ENCODE data around the gene OXTR.

The OXTR gene

DNA sequence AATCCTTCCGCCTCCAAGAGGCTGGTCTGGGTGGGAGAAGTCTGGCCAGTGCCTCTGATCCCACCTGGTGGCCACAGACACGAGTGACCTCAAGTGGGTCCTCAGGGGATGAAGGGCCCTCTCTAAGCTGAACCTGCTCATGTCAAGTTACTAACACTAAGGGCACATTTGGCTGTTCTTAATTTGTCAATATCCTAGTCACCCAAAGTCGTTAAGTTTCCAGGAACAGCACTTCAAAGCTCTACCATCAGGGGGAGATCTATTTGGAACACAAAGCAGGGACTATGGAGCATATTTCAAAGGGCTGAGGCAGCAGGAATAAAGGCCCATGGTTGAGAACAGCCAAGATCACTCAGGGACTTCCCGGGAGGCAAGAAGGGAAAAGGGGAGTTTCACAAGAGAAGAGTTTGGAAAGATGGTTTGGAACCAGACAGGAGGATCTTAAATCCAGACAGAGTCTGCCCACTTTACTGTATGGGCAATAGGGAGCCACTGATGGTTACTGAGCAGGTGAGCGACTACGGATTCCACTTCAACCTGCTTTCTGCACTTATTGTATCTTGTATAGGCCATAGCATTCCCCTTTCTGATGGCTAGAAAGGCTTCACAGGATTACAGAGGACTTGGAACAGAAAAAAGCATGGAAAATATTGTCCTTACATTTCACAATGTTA, 13.7 kb downstream of the OXTR start:
- no peaks in the 10 kb centered on the region for H4K20me1 ChIP-seq (ENCODE audit: insufficient read depth)
- no peak overlapping the region for H3K4me3 ChIP-seq (IDR thresholded peaks at IDR 0.05; ENCODE audit: insufficient read depth, low read depth, low read length)
- no peaks in the 10 kb centered on the region for H3K36me3 ChIP-seq (ENCODE audit: insufficient read depth)
- H3K27ac ChIP-seq = no peak overlapping the region
- no peak overlapping the region for H3K9ac ChIP-seq
- TF ChIP-seq, protein P1, sequence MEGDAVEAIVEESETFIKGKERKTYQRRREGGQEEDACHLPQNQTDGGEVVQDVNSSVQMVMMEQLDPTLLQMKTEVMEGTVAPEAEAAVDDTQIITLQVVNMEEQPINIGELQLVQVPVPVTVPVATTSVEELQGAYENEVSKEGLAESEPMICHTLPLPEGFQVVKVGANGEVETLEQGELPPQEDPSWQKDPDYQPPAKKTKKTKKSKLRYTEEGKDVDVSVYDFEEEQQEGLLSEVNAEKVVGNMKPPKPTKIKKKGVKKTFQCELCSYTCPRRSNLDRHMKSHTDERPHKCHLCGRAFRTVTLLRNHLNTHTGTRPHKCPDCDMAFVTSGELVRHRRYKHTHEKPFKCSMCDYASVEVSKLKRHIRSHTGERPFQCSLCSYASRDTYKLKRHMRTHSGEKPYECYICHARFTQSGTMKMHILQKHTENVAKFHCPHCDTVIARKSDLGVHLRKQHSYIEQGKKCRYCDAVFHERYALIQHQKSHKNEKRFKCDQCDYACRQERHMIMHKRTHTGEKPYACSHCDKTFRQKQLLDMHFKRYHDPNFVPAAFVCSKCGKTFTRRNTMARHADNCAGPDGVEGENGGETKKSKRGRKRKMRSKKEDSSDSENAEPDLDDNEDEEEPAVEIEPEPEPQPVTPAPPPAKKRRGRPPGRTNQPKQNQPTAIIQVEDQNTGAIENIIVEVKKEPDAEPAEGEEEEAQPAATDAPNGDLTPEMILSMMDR (conservative IDR thresholded peaks at IDR 0.05; ENCODE audit: low read depth, low read length) = no peak
- H3K27me3 ChIP-seq (ENCODE audit: insufficient read depth, low read depth) = no peaks in the 10 kb centered on the region
- H3K4me2 ChIP-seq = no peak overlapping the region
- H2AFZ ChIP-seq (ENCODE audit: low read depth) = no peak overlapping the region
- H3K79me2 ChIP-seq (ENCODE audit: insufficient read depth, low read depth) = no peaks in the 10 kb centered on the region
- H3K4me1 ChIP-seq (ENCODE audit: low read depth, poor library complexity, severe bottlenecking) = no peaks in the 10 kb centered on the region

DNA sequence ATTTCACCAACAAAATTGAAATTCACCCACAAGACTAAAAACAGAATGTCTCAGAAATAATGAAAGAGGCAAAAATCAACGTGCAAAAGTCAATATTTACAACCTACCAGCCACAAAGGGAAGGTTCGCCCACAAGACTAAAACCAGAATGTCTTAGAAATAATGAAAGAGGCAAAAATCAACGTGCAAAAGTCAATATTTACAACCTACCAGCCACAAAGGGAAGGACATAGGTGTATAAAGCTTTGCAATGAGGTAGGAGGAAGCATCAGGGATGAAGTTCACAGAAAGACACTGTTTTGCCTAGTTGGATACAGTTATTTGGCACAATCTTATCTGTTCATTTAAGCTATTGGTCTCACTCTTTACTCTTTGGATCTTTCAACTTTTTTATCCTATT, 14.3 kb downstream of the OXTR start:
- no peaks in the 10 kb centered on the region for H3K4me1 ChIP-seq (ENCODE audit: low read depth, poor library complexity, severe bottlenecking)
- no peaks in the 10 kb centered on the region for H3K79me2 ChIP-seq (ENCODE audit: insufficient read depth, low read depth)
- no peak overlapping the region for H3K27ac ChIP-seq
- H3K9ac ChIP-seq = no peak overlapping the region
- H3K4me3 ChIP-seq (IDR thresholded peaks at IDR 0.05; ENCODE audit: insufficient read depth, low read depth, low read length) = no peak overlapping the region
- no peaks in the 10 kb centered on the region for H4K20me1 ChIP-seq (ENCODE audit: insufficient read depth)
- H3K27me3 ChIP-seq (ENCODE audit: insufficient read depth, low read depth) = no peaks in the 10 kb centered on the region
- TF ChIP-seq, protein P1 (conservative IDR thresholded peaks at IDR 0.05; ENCODE audit: low read depth, low read length) = no peak
- H2AFZ ChIP-seq (ENCODE audit: low read depth) = no peak overlapping the region
- no peaks in the 10 kb centered on the region for H3K36me3 ChIP-seq (ENCODE audit: insufficient read depth)
- no peak overlapping the region for H3K4me2 ChIP-seq

GRCh38 chr3:8752832-8753231, 16.6 kb downstream of the OXTR start:
- H3K79me2 ChIP-seq (ENCODE audit: insufficient read depth, low read depth) = no peaks in the 10 kb centered on the region
- no peaks in the 10 kb centered on the region for H3K36me3 ChIP-seq (ENCODE audit: insufficient read depth)
- H3K27ac ChIP-seq = no peak overlapping the region
- H3K27me3 ChIP-seq (ENCODE audit: insufficient read depth, low read depth) = no peaks in the 10 kb centered on the region
- TF ChIP-seq, protein P1 (conservative IDR thresholded peaks at IDR 0.05; ENCODE audit: low read depth, low read length) = no peak
- H2AFZ ChIP-seq (ENCODE audit: low read depth) = no peak overlapping the region
- no peak overlapping the region for H3K4me2 ChIP-seq
- no peaks in the 10 kb centered on the region for H3K4me1 ChIP-seq (ENCODE audit: low read depth, poor library complexity, severe bottlenecking)
- no peak overlapping the region for H3K9ac ChIP-seq
- H3K4me3 ChIP-seq (IDR thresholded peaks at IDR 0.05; ENCODE audit: insufficient read depth, low read depth, low read length) = no peak overlapping the region
- H4K20me1 ChIP-seq (ENCODE audit: insufficient read depth) = no peaks in the 10 kb centered on the region

DNA sequence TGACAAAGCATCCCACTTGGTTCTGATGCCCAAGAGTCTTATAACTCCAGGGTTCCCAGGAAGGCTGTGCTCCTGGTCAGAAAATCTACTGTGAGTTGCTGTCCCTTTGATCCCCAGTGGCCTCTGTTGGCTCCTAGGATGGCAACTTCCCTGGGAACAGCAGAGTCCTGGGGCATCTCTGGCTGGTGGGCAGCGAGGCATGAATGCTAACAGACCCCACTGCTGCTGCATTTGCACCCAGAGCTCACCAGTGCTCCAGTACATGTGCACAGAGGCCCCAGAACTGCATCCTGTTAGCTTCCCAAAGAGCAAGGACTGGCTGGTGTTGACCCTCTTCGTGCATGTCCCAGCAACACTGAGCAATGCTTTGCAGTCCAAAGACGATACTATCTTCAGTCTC, 20.1 kb downstream of the OXTR start:
- no peaks in the 10 kb centered on the region for H3K27me3 ChIP-seq (ENCODE audit: insufficient read depth, low read depth)
- TF ChIP-seq, protein P1 (conservative IDR thresholded peaks at IDR 0.05; ENCODE audit: low read depth, low read length) = no peak
- H3K4me2 ChIP-seq = no peak overlapping the region
- no peak overlapping the region for H3K9ac ChIP-seq
- H2AFZ ChIP-seq (ENCODE audit: low read depth) = no peak overlapping the region
- H3K27ac ChIP-seq = no peak overlapping the region
- no peaks in the 10 kb centered on the region for H3K4me1 ChIP-seq (ENCODE audit: low read depth, poor library complexity, severe bottlenecking)
- no peaks in the 10 kb centered on the region for H3K36me3 ChIP-seq (ENCODE audit: insufficient read depth)
- H4K20me1 ChIP-seq (ENCODE audit: insufficient read depth) = no peaks in the 10 kb centered on the region
- no peaks in the 10 kb centered on the region for H3K79me2 ChIP-seq (ENCODE audit: insufficient read depth, low read depth)
- H3K4me3 ChIP-seq (IDR thresholded peaks at IDR 0.05; ENCODE audit: insufficient read depth, low read depth, low read length) = no peak overlapping the region

Measured in KMS-11 (cell line).